Transverse colon (tissue), 4 donors: ENCODE data around the gene SWT1. TPM values are rescaled to one million over a fixed set of nuclear protein-coding genes. Genes with fewer than 3 reads are reported as not detected.

Experiments used
- DNase-seq: peaks from one replicate; pipeline ENCODE4 v3.0.0-alpha.2; 2019
- H3K27ac ChIP-seq, 4 donors: fragments of 200-600 bp; sonication (generic); 2 replicates each; pipeline ENCODE4 v1.5.1; 2016 to 2018; ENCODE audit warnings: inconsistent platforms in 4 of 4
- H3K27me3 ChIP-seq: fragments of 200-600 bp; sonication (generic); 2 replicates; pipeline ENCODE4 v1.5.1; 2017; ENCODE audit warnings: inconsistent platforms
- H3K36me3 ChIP-seq, 4 donors: fragments of 200-600 bp; sonication (generic); 2 replicates each; pipeline ENCODE4 v1.5.1; 2017 to 2019; ENCODE audit warnings: inconsistent platforms in 4 of 4
- H3K4me1 ChIP-seq, 4 donors: fragments of 200-600 bp; sonication (generic); 2 replicates each; pipeline ENCODE4 v1.5.1; 2017 to 2020; ENCODE audit warnings: inconsistent platforms in 4 of 4
- H3K4me3 ChIP-seq, 4 donors: fragments of 200-600 bp; sonication (generic); 1 replicate in 1 of 4; 2 replicates in 3 of 4; pipeline versions ENCODE4 v1.5.1 to v1.6.1; 2017 to 2019; ENCODE audit warnings: inconsistent platforms in 4 of 4
- H3K9me3 ChIP-seq, 2 donors: fragments of 200-600 bp; sonication (generic); 2 replicates each; pipeline ENCODE4 v1.5.1; 2017 to 2019; ENCODE audit warnings: inconsistent platforms in 2 of 2
- CTCF ChIP-seq, 5 experiments: fragments of 200-600 bp in 3 of 5; fragments of 450-650 bp in 2 of 5; sonication (generic) in 3 of 5; IDR thresholded peaks; 1 replicate in 2 of 5; 2 replicates in 3 of 5; pipeline ENCODE4 v1.5.1; 2016 to 2017; ENCODE audit warnings: antibody characterized with exemption in 5 of 5, inconsistent platforms in 3 of 5, mild to moderate bottlenecking in 2 of 5, moderate library complexity in 1 of 5
- EP300 ChIP-seq: sonication (generic); formaldehyde crosslinking; IDR thresholded peaks from one replicate; pipeline ENCODE4 v1.6.1; 2017; ENCODE audit warnings: antibody characterized with exemption, low read depth
- POLR2A ChIP-seq: fragments of 450-650 bp; IDR thresholded peaks from one replicate; pipeline ENCODE4 v1.6.1; 2016; ENCODE audit warnings: antibody characterized with exemption, mild to moderate bottlenecking, moderate library complexity
- POLR2AphosphoS5 ChIP-seq, 3 donors: sonication (generic); formaldehyde crosslinking; IDR thresholded peaks; one replicate each; pipeline ENCODE4 v1.6.1; 2016; ENCODE audit warnings: antibody characterized with exemption in 3 of 3
- WGBS, 2 donors: methylation state at CpG; one replicate each; pipeline ENCODE4 v1.1.5; 2018; ENCODE audit warnings: low coverage in 1 of 2; 5-methylcytosine and 5-hydroxymethylcytosine counted together
- in situ Hi-C, 4 donors: fragments of 200-750 bp; cut with MboI; loops; one replicate each; pipeline versions ENCODE4 v1.15.0 to v1.15.1; 2017; ENCODE audit warnings: low sequenced_read_pairs in 3 of 4, low pct_ligation_motif_present in 1 of 4, low pct_unique_long_range_greater_than_20kb in 1 of 4
- intact Hi-C: fragments of 100-400 bp; cut with DNase I; formaldehyde crosslinking; loops from one replicate; pipeline ENCODE4 v1.15.1; 2023; ENCODE audit warnings: low total_unique reads
- total RNA-seq, 4 donors: library from RNA; depleted of rRNA; stranded (reverse); fragments of >200 nt; gene quantifications; one replicate each; pipeline ENCODE4 v1.1.0, GENCODE V29; 2016

SWT1 gene
- total RNA-seq, 4 donors from 2014 or later = 2.8 to 12.3 (median 10.1) TPM

- no peak for TF ChIP-seq POLR2A
- no peak for TF ChIP-seq POLR2AphosphoS5 (IDR thresholded peaks at IDR 0.05)
- TF ChIP-seq EP300 = no peak
- no peak for TF ChIP-seq CTCF (IDR thresholded peaks at IDR 0.05)
- no peak for DNase-seq
- H3K4me3 ChIP-seq = no peak overlapping the region
- no peak overlapping the region for H3K27ac ChIP-seq
- no peaks in the 10 kb centered on the region for H3K4me1 ChIP-seq
- H3K27me3 ChIP-seq = no peaks in the 10 kb centered on the region
- no peaks in the 10 kb centered on the region for H3K36me3 ChIP-seq
- intact Hi-C loops = no loop called here
- in situ Hi-C loops = no loop called here
- WGBS, 2 donors = 87 to 100% methylated on average over 1 of the region's 1 CpG
- no peaks in the 10 kb centered on the region for H3K9me3 ChIP-seq
Measured at GRCh38 chr1:185258676-185259075, 101.7 kb downstream of the SWT1 start.

GRCh38 chr1:185260611-185261010 lies 103.6 kb downstream of the SWT1 start:
- Histone ChIP-seq H3K27ac (no peak overlapping the region), H3K4me1 (no peaks in the 10 kb centered on the region), H3K4me3 (no peak overlapping the region), H3K27me3 (no peaks in the 10 kb centered on the region), H3K9me3 (no peaks in the 10 kb centered on the region), H3K36me3 (no peaks in the 10 kb centered on the region)
- DNase-seq = no peak
- 60 to 77% methylated on average over 1 of the region's 1 CpG for WGBS, 2 donors
- no peak for TF ChIP-seq POLR2AphosphoS5 (IDR thresholded peaks at IDR 0.05)
- no peak for TF ChIP-seq EP300
- TF ChIP-seq POLR2A = no peak
- no peak for TF ChIP-seq CTCF (IDR thresholded peaks at IDR 0.05)
- intact Hi-C loops = no loop called here
- in situ Hi-C loops = no loop called here

GRCh38 chr1:185262151-185262550 lies 105.2 kb downstream of the SWT1 start:
- WGBS, 2 donors = 79 to 100% methylated on average over 1 of the region's 1 CpG
- TF ChIP-seq EP300 (no peak), CTCF (IDR thresholded peaks at IDR 0.05) (no peak), POLR2AphosphoS5 (IDR thresholded peaks at IDR 0.05) (no peak), POLR2A (no peak)
- in situ Hi-C loops = no loop called here
- H3K27ac ChIP-seq = no peak overlapping the region
- no peaks in the 10 kb centered on the region for H3K4me1 ChIP-seq
- intact Hi-C loops = no loop called here
- no peak for DNase-seq
- H3K36me3 ChIP-seq = no peaks in the 10 kb centered on the region
- no peaks in the 10 kb centered on the region for H3K9me3 ChIP-seq
- H3K27me3 ChIP-seq = no peaks in the 10 kb centered on the region
- no peak overlapping the region for H3K4me3 ChIP-seq

GRCh38 chr1:185263292-185263691 lies 106.3 kb downstream of the SWT1 start:
- TF ChIP-seq CTCF (IDR thresholded peaks at IDR 0.05) (no peak), EP300 (no peak), POLR2AphosphoS5 (IDR thresholded peaks at IDR 0.05) (no peak), POLR2A (no peak)
- no peak overlapping the region for H3K27ac ChIP-seq

More at GRCh38 chr1:185263292-185263691, 106.3 kb downstream of the SWT1 start:
- Histone ChIP-seq H3K36me3 (no peaks in the 10 kb centered on the region), H3K4me1 (no peaks in the 10 kb centered on the region), H3K9me3 (no peaks in the 10 kb centered on the region), H3K27me3 (no peaks in the 10 kb centered on the region), H3K4me3 (no peak overlapping the region)
- 98 to 99% methylated on average over 3 of the region's 3 CpGs for WGBS, 2 donors
- in situ Hi-C loops = no loop called here
- intact Hi-C loops = no loop called here
- DNase-seq = no peak
